GM23338 (cell line): ENCODE measurements around the gene IGSF6. TPM values are rescaled to one million over a fixed set of nuclear protein-coding genes. Genes with fewer than 3 reads are reported as not detected.

Experiments
- ATAC-seq: fragments of 200-7000 bp; cut with Tn5 transposase; 3 replicates; pipeline ENCODE4 v1.9.1; 2020
- DNase-seq: peaks from one replicate; pipeline ENCODE4 v3.0.0-alpha.2; 2015; ENCODE audit warnings: low spot score
- H2AFZ ChIP-seq: fragments of 200-600 bp; sonication (generic); 2 replicates; pipeline ENCODE4 v1.8.0; 2016; ENCODE audit warnings: antibody characterized with exemption, mild to moderate bottlenecking, moderate library complexity
- H3F3A ChIP-seq: fragments of 200-600 bp; sonication (generic); replicated peaks from 2 replicates; pipeline ENCODE4 v1.8.0; 2017; ENCODE audit warnings: antibody characterized with exemption, mixed run types, low read depth
- H3K27ac ChIP-seq: fragments of 200-600 bp; sonication (generic); 2 replicates; pipeline ENCODE4 v1.6.1; 2016; ENCODE audit warnings: low read depth
- H3K27me3 ChIP-seq: fragments of 200-600 bp; sonication (generic); 2 replicates; pipeline ENCODE4 v1.8.0; 2016; ENCODE audit warnings: mild to moderate bottlenecking, mixed run types, moderate library complexity; ENCODE audit not compliant: insufficient read depth
- H3K36me3 ChIP-seq: fragments of 200-600 bp; sonication (generic); 2 replicates; pipeline ENCODE4 v1.8.0; 2016; ENCODE audit warnings: mild to moderate bottlenecking; ENCODE audit not compliant: insufficient read depth
- H3K4me1 ChIP-seq: fragments of 200-600 bp; sonication (generic); 2 replicates; pipeline ENCODE4 v1.8.0; 2016; ENCODE audit warnings: mild to moderate bottlenecking, moderate library complexity; ENCODE audit not compliant: insufficient read depth
- H3K4me2 ChIP-seq: fragments of 200-600 bp; sonication (generic); 2 replicates; pipeline ENCODE4 v1.7.1; 2017; ENCODE audit warnings: mixed run types
- H3K4me3 ChIP-seq: fragments of 200-600 bp; sonication (generic); 2 replicates; pipeline ENCODE4 v1.6.1; 2016; ENCODE audit warnings: mixed run types
- H3K79me2 ChIP-seq: fragments of 200-600 bp; sonication (generic); replicated peaks from 2 replicates; pipeline ENCODE4 v1.8.0; 2017; ENCODE audit warnings: mild to moderate bottlenecking; ENCODE audit not compliant: insufficient read depth
- H3K9me2 ChIP-seq: fragments of 200-600 bp; sonication (generic); 2 replicates; pipeline ENCODE4 v1.8.0; 2017; ENCODE audit not compliant: insufficient read depth
- H4K20me1 ChIP-seq: fragments of 200-600 bp; sonication (generic); replicated peaks from 2 replicates; pipeline ENCODE4 v1.8.0; 2017; ENCODE audit warnings: mild to moderate bottlenecking; ENCODE audit not compliant: insufficient read depth
- H3K27ac Mint-ChIP-seq: 2 replicates; pipeline ENCODE4 v1.8.0; 2020; ENCODE audit warnings: inconsistent platforms, mild to moderate bottlenecking, moderate library complexity, mixed read lengths
- H3K27me3 Mint-ChIP-seq: 3 replicates; pipeline ENCODE4 v1.8.0; 2022; ENCODE audit warnings: low read depth, mild to moderate bottlenecking, moderate library complexity, mixed read lengths, inconsistent platforms; ENCODE audit not compliant: insufficient read depth, poor library complexity
- H3K36me3 Mint-ChIP-seq: 3 replicates; pipeline ENCODE4 v1.8.0; 2021; ENCODE audit warnings: low read depth, mild to moderate bottlenecking, inconsistent platforms, moderate library complexity, mixed read lengths
- H3K4me1 Mint-ChIP-seq: 3 replicates; pipeline ENCODE4 v1.8.0; 2020; ENCODE audit warnings: mild to moderate bottlenecking, inconsistent platforms, mixed read lengths
- H3K4me3 Mint-ChIP-seq: 3 replicates; pipeline ENCODE4 v1.8.0; 2021; ENCODE audit warnings: moderate library complexity, mild to moderate bottlenecking, inconsistent platforms, mixed read lengths
- H3K9me3 Mint-ChIP-seq: 3 replicates; pipeline ENCODE4 v1.8.0; 2020; ENCODE audit warnings: moderate library complexity, mild to moderate bottlenecking, inconsistent platforms, mixed read lengths
- CREB1 ChIP-seq: fragments of 250-450 bp; sonication (Bioruptor Pico); IDR thresholded peaks from 2 replicates; pipeline ENCODE4 v1.5.0; 2020; ENCODE audit warnings: low read depth, mild to moderate bottlenecking, moderate library complexity
- EZH2 ChIP-seq: fragments of 200-600 bp; sonication (generic); IDR thresholded peaks from one replicate; pipeline ENCODE4 v1.8.0; 2017; ENCODE audit warnings: antibody characterized with exemption, mild to moderate bottlenecking, low read depth; ENCODE audit not compliant: unreplicated experiment
- EZH2phosphoT487 ChIP-seq: fragments of 200-600 bp; sonication (generic); IDR thresholded peaks from one replicate; pipeline ENCODE4 v1.8.1; 2018; ENCODE audit warnings: antibody characterized with exemption; ENCODE audit not compliant: unreplicated experiment
- JUNB ChIP-seq: IDR thresholded peaks from one replicate; pipeline ENCODE4 v1.6.1; 2016; ENCODE audit warnings: antibody characterized with exemption; ENCODE audit not compliant: unreplicated experiment
- NANOG ChIP-seq: IDR thresholded peaks from 2 replicates; pipeline ENCODE4 v1.6.1; 2016; ENCODE audit warnings: antibody characterized with exemption, borderline replicate concordance
- STAT1 ChIP-seq: IDR thresholded peaks from one replicate; pipeline ENCODE4 v1.6.1; 2016; ENCODE audit warnings: antibody characterized with exemption; ENCODE audit not compliant: unreplicated experiment
- ZNF114 ChIP-seq: fragments of 250-450 bp; sonication (Bioruptor Pico); IDR thresholded peaks from 2 replicates; pipeline ENCODE4 v1.5.0; 2020; ENCODE audit warnings: mild to moderate bottlenecking, moderate library complexity
- ZNF331 ChIP-seq: fragments of 250-450 bp; sonication (Bioruptor Pico); IDR thresholded peaks from 2 replicates; pipeline ENCODE4 v1.5.0; 2020; ENCODE audit warnings: low read depth, mild to moderate bottlenecking, moderate library complexity
- ZNF462 ChIP-seq: fragments of 250-450 bp; sonication (Bioruptor Pico); IDR thresholded peaks from 2 replicates; pipeline ENCODE4 v1.5.0; 2020; ENCODE audit warnings: mild to moderate bottlenecking, moderate library complexity
- polyA plus RNA-seq: library from polyadenylated mRNA; unstranded; fragments of >200 nt; fragmentation: Nextera tagmentation; extraction: Ambion mirVana; gene quantifications from 2 replicates; pipeline ENCODE4 v1.2.1, GENCODE V29; 2016
- total RNA-seq: library from RNA; depleted of rRNA; stranded (reverse); fragments of >200 nt; shearing (Covaris generic); gene quantifications from 2 replicates; pipeline ENCODE4 v1.2.3, GENCODE V29; 2014
- TF ChIP-seq, protein P1 (sequence below): IDR thresholded peaks from one replicate; pipeline ENCODE4 v1.6.1; 2018; ENCODE audit warnings: antibody characterized with exemption; ENCODE audit not compliant: unreplicated experiment

The IGSF6 gene
- total and polyA plus RNA-seq, 2 experiments from 2014 or later: 0.19 TPM; not detected in 1

DNA sequence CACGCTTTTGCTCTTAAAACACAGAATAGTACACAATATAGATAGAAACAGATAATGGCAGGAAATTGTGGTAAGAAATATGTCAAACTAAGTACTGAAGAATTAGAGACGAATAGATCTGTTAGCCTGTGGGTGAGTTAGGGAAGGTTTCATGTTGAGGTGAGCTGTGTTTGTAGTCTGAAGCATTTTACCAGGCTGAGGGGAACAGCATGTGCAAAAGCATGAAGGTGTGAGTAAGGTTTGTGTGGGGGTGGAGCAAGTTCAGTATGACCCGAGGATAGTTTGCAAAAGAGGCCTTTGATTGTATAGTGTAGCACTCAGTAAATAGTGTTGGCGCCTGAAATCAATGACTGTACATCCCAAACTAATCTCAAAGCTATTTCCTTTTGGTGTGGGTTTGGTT lies 13.8 kb downstream of the IGSF6 start:
- H3K36me3 Mint-ChIP-seq: peaks cover 10% of the 10 kb centered on the region; the same call in 1 of the 3 replicates
- peaks cover 17% of the 10 kb centered on the region; the same call in 2 of the 3 replicates for H3K4me1 Mint-ChIP-seq
- Histone ChIP-seq H3K4me2 (no peak overlapping the region), H3K79me2 (peaks cover 17% of the 10 kb centered on the region; the same call in 1 of the 2 replicates), H3K36me3 (no peaks in the 10 kb centered on the region), H3F3A (no peaks in the 10 kb centered on the region), H2AFZ (no peak overlapping the region), H3K9me2 (no peaks in the 10 kb centered on the region), H3K4me3 (no peak overlapping the region), H4K20me1 (peaks cover 3% of the 10 kb centered on the region), H3K4me1 (peaks cover 8% of the 10 kb centered on the region; the same call in 1 of the 2 replicates), H3K27ac (no peak overlapping the region), H3K27me3 (no peaks in the 10 kb centered on the region)
- ATAC-seq: no peak
- DNase-seq: no peak
- no peak overlapping the region for H3K27ac Mint-ChIP-seq
- peaks cover 2% of the 10 kb centered on the region for H3K27me3 Mint-ChIP-seq
- H3K4me3 Mint-ChIP-seq: no peak overlapping the region
- H3K9me3 Mint-ChIP-seq: no peaks in the 10 kb centered on the region
- TF ChIP-seq JUNB (no peak), CREB1 (no peak), ZNF114 (CRISPR knock-in tag) (no peak), EZH2 (no peak), NANOG (no peak), STAT1 (no peak), ZNF462 (CRISPR knock-in tag) (no peak), ZNF331 (no peak), EZH2phosphoT487 (no peak)
- TF ChIP-seq, protein P1, sequence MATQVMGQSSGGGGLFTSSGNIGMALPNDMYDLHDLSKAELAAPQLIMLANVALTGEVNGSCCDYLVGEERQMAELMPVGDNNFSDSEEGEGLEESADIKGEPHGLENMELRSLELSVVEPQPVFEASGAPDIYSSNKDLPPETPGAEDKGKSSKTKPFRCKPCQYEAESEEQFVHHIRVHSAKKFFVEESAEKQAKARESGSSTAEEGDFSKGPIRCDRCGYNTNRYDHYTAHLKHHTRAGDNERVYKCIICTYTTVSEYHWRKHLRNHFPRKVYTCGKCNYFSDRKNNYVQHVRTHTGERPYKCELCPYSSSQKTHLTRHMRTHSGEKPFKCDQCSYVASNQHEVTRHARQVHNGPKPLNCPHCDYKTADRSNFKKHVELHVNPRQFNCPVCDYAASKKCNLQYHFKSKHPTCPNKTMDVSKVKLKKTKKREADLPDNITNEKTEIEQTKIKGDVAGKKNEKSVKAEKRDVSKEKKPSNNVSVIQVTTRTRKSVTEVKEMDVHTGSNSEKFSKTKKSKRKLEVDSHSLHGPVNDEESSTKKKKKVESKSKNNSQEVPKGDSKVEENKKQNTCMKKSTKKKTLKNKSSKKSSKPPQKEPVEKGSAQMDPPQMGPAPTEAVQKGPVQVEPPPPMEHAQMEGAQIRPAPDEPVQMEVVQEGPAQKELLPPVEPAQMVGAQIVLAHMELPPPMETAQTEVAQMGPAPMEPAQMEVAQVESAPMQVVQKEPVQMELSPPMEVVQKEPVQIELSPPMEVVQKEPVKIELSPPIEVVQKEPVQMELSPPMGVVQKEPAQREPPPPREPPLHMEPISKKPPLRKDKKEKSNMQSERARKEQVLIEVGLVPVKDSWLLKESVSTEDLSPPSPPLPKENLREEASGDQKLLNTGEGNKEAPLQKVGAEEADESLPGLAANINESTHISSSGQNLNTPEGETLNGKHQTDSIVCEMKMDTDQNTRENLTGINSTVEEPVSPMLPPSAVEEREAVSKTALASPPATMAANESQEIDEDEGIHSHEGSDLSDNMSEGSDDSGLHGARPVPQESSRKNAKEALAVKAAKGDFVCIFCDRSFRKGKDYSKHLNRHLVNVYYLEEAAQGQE: no peak
